Activated naive CD4-positive, alpha-beta T cell treated with anti-CD3 and anti-CD28 coated beads, Interleukin-2, amount 10 ng/mL, durations not matched to agents 7 days and 5 days (primary cell): Measurements from ENCODE around the gene SNX9.

Source experiments
- CTCF ChIA-PET: fragments of 350-600 bp; sonication (Branson Sonifier 250); formaldehyde crosslinking; loops from one replicate; lab custom pipeline; 2021; ENCODE audit warnings: antibody characterized with exemption; lab: Charles Lee
- DNase-seq: peaks from one replicate; pipeline ENCODE4 v3.0.0-alpha.2; 2020
- H3K27ac Mint-ChIP-seq: one replicate; pipeline ENCODE4 v1.8.0; 2021; ENCODE audit warnings: mild to moderate bottlenecking, moderate library complexity, mixed read lengths
- H3K27me3 Mint-ChIP-seq: one replicate; pipeline ENCODE4 v1.8.0; 2021; ENCODE audit warnings: mild to moderate bottlenecking, mixed read lengths
- H3K36me3 Mint-ChIP-seq: one replicate; pipeline ENCODE4 v1.8.0; 2021; ENCODE audit warnings: mixed read lengths
- H3K4me1 Mint-ChIP-seq: one replicate; pipeline ENCODE4 v1.8.0; 2021; ENCODE audit warnings: mixed read lengths
- H3K4me3 Mint-ChIP-seq: one replicate; pipeline ENCODE4 v1.8.0; 2021; ENCODE audit warnings: mild to moderate bottlenecking, moderate library complexity, mixed read lengths
- H3K9me3 Mint-ChIP-seq: one replicate; pipeline ENCODE4 v1.8.0; 2021; ENCODE audit warnings: mixed read lengths

Gene SNX9

DNA sequence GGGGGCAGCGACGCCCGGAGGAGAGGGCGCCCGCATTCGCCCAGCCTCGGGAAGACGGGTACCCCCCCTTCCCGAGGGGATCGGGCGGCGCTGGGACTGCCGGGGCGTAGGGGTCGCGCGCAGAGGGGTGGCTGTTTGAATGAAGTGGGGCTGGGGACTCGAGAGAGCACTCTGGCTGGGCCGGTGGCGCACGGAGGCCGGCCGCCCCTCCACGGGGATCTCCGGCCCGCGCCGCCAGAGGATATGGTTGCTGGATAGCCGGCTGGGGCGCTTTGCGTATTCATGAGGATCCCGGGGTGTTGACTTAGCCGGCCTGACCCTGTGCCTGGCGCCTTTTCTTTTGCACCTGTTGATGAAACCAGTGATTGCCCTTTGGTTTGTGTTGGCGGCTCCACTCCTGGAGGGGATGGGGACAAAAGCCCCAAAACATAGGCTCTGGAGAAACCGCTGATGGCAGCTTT, 159.1 kb downstream of the SNX9 start:
- peak; percentile 55 for DNase-seq
- peaks cover 67% of the 10 kb centered on the region for H3K4me1 Mint-ChIP-seq
- peaks cover 5% of the 10 kb centered on the region for H3K36me3 Mint-ChIP-seq

DNA sequence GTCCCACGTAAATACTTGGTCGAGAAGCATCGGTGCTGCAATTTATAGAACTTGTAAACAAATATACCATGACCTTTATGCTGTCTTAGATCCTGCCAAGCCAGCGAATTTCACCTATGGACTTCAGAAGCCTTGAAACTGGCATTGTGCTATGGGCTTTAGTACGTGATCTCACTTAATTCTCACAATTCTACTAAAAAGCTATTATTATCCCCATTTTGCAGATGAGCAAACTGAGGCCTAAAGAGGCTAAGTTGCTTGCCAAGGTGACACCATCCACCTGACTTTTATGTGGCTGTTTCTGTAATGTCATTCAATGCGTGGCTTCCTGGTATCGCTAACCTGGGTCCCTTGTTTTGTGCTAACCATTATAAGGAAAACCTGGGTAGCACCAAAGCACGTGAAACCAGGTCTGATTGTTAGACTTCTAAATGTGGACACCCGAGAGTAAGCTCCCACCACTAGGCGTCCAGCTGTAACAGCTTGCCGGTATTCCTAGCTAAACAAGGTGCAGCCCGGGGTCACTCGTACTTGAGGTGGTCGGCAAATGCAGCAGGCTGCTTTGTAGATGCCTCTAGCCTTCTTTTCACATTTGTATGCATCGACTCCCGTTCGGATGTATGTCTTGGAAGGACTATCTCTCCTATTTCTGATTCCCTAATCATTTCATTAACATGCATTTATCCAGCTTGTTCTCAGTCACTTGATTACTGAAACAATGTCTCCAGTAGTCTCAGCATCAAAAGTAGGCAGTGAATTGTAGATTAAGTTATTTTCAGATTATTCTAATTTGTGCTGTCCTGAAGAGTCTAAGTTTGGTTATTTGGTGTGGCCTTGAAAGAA, 159.7 kb downstream of the SNX9 start:
- H3K36me3 Mint-ChIP-seq: peaks cover 5% of the 10 kb centered on the region
- CTCF ChIA-PET: interaction anchor here (1.0 to 5.5 kb wide), 6 partner anchors 21 to 89 kb away, joined by 3 to 34 read pairs (median 5); no protein-coding TSS in a partner anchor
- peak overlapping the region; percentile 88 for H3K27ac Mint-ChIP-seq
- H3K27me3 Mint-ChIP-seq: peaks cover 33% of the 10 kb centered on the region
- H3K9me3 Mint-ChIP-seq: no peaks in the 10 kb centered on the region
- H3K4me1 Mint-ChIP-seq: peaks cover 67% of the 10 kb centered on the region
- peak overlapping the region; percentile 94 for H3K4me3 Mint-ChIP-seq
- peak; percentile 33 for DNase-seq

More for the DNA sequence above, 159.1 kb downstream of the SNX9 start:
- H3K4me3 Mint-ChIP-seq: peak overlapping the region; percentile 94
- no peaks in the 10 kb centered on the region for H3K9me3 Mint-ChIP-seq
- CTCF ChIA-PET: interaction anchor here (0.6 to 5.5 kb wide), 11 partner anchors 12 to 218 kb away, joined by 3 to 34 read pairs (median 4); no protein-coding TSS in a partner anchor
- peaks cover 39% of the 10 kb centered on the region for H3K27me3 Mint-ChIP-seq
- H3K27ac Mint-ChIP-seq: peak overlapping the region; percentile 88

DNA sequence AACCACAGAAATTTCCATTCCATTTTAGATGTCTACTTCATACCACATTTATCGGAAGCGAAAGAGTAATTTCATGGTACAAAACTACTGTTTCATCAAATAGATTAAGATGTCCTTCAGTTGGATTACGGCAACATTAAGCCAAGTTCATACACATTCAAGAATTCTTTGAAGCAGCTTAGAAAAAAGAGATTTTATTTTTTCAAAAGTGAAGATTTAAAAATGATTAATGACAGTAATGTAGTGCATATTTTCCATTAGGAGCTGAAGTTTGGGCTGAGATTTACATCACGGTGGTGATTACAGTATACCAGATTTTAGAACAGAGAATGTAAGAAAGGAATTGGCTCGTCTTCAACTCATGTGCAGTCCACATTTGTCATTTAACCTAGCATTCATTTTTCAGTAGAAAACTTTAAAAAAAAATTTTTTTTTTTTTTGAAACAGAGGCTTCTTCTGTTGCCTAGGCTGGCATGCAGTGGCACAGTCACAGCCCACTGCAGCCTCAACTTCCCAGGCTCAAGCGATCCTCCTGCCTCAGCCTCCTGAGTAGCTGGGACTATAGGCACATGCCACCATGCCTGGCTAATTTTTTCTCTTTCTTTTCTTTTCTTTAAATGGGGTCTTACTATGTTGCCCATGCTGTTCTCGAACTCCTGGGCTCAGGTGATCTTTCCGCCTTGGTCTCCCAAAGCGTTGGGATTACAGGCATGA, 160.5 kb downstream of the SNX9 start:
- Mint-ChIP-seq H3K27me3 (peaks cover 25% of the 10 kb centered on the region), H3K9me3 (no peaks in the 10 kb centered on the region), H3K4me1 (peaks cover 71% of the 10 kb centered on the region), H3K36me3 (peaks cover 7% of the 10 kb centered on the region), H3K27ac (peak overlapping the region; percentile 88), H3K4me3 (peak overlapping the region; percentile 94)
- DNase-seq: no peak
- CTCF ChIA-PET: interaction anchor here (2.1 to 5.5 kb wide), 4 partner anchors 37 to 88 kb away, joined by 5 to 34 read pairs (median 9); no protein-coding TSS in a partner anchor

DNA sequence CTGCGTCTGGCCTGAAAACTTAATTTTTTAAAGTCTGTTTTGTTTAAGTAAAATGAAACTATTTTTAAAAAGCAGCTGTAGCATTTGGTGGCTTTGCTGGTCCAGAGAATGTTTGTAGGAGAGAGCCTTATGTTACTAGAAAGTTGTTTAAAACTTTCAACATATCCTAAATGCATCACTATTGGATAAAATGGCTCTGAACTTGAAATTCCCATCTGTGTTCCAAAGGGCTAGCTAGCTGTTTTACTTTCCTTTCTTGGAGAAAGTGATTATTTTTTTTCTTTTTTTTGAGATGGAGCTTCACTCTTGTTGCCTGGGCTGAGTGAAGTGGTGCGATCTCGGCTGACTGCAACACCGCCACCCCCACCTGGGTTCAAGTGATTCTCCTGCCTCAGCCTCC, 161.1 kb downstream of the SNX9 start:
- DNase-seq: no peak
- H3K27me3 Mint-ChIP-seq: peaks cover 20% of the 10 kb centered on the region
- peak overlapping the region; percentile 58 for H3K27ac Mint-ChIP-seq
- peaks cover 74% of the 10 kb centered on the region for H3K4me1 Mint-ChIP-seq
- CTCF ChIA-PET: interaction anchor here (2.2 to 5.5 kb wide), 3 partner anchors 37 to 88 kb away, joined by 5 to 34 read pairs (median 13); no protein-coding TSS in a partner anchor
- H3K9me3 Mint-ChIP-seq: no peaks in the 10 kb centered on the region
- peak overlapping the region; percentile 60 for H3K4me3 Mint-ChIP-seq
- peaks cover 9% of the 10 kb centered on the region for H3K36me3 Mint-ChIP-seq

DNA sequence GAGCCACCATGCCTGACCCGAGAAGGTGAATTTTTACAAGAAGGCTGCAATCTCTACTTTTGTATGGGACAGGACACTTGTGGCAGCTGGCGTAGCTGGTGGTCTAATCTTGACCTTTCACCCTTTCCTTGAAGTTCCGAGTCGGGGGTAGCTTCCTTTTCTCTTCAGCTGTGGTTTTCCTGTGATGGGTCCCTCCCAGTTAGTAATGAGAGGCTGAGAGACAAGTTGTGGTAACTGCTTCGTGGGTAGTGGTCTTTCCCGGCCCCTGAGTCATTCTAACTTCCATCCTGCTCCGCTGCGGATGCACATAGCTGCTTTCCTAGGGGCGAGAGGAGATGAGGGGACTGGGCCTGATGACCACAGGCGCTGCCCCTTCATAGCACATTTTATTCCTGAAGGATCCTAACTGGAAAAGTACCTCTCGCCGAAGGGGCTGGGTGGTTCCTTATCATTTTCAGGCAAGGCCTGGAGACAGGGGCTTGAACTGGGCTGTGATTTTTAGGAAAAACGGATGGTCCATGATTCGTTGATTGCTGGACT, 161.7 kb downstream of the SNX9 start:
- H3K27me3 Mint-ChIP-seq: peaks cover 14% of the 10 kb centered on the region
- CTCF ChIA-PET: interaction anchor here (0.6 to 5.5 kb wide), 4 partner anchors 38 to 87 kb away, joined by 3 to 34 read pairs (median 9); no protein-coding TSS in a partner anchor
- peak overlapping the region; percentile 60 for H3K4me3 Mint-ChIP-seq
- no peaks in the 10 kb centered on the region for H3K9me3 Mint-ChIP-seq
- H3K27ac Mint-ChIP-seq: no peak overlapping the region
- H3K36me3 Mint-ChIP-seq: peaks cover 9% of the 10 kb centered on the region
- no peak for DNase-seq
- H3K4me1 Mint-ChIP-seq: peaks cover 74% of the 10 kb centered on the region

DNA sequence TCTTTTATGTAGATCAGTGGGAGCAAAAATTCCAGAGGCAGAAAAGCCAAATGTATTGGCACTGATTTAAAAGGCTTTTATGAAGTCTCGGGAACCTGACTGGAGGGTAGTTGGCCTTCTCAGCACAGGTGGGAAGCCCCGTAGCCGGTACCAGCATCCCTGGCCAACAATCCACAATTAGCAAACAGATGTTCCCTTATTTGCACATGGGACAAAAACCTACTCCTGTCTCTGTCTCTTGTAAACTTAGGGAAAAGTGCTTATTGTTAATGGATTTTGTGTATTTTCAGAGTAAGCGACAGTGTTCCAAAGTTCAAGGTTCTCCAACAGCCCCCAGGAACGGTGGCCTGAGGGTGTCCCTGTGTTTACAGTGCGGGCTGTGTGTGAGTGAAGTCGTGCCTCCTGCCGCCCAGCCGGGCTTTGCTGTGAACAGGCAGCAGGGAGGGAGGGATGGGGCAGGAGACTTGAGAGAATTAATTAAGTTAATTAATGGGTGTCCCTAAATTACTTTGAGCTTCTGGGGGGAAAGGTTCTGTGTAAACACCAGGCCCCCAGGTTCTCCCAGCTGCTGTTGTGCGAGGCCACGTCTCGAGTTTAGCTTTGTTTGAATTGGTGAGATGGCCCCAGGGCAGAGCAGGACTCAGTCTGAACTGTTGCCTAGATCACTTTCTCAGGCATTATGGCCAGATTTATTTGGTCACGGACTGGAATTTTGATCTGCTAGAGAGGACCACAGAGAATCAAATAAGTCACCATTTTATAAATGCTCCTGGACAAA, 162.5 kb downstream of the SNX9 start:
- no peak overlapping the region for H3K27ac Mint-ChIP-seq
- CTCF ChIA-PET: no interaction called here
- H3K9me3 Mint-ChIP-seq: no peaks in the 10 kb centered on the region
- peaks cover 74% of the 10 kb centered on the region for H3K4me1 Mint-ChIP-seq
- no peak overlapping the region for H3K4me3 Mint-ChIP-seq
- peaks cover 9% of the 10 kb centered on the region for H3K27me3 Mint-ChIP-seq
- peaks cover 10% of the 10 kb centered on the region for H3K36me3 Mint-ChIP-seq
- DNase-seq: no peak

DNA sequence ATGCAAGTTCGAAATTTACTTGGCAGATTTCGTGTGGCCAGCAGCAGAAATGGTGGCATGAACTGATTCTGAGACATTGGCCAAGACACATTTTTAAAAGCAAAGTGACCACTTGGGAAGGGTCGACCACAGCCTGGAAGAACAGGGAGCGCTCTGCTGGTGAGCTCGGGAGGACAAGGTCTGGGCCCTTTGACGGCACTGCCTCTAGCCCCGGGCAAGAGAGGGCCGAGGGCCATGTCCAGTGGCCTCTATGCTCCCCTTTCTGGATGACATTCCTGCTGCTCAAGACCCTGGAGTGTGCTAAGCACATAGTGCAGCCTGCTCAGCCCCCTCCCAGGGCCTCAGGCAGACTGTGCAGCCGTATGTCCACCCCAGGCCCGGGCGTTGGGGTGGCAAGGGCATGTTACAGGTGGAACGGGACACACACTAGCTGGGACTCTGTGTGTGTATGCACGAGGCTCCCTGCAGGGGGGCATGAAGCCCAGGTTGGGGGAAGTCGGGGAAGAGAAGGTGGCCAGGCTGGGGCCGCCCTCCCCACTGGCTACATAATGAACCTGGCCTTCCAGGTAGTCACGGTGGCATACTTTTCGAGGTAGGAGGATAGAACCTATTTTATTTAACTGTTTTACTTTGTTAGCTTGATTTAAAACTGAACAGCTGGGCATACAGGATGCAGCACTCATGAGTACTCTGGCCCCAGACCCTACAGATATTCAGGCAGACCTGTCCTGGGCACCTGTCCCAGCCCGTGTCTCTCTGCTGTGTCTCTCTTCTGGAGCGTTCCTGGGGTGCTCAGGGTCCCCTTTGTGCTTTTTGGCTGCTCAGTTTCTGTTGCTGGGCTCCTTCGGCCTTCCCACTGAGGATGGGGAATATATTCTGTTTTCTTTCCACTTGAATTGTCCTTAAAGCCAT, 165.0 kb downstream of the SNX9 start:
- CTCF ChIA-PET: interaction anchor here (3.6 kb wide), 1 partner anchor 38 kb away, joined by 14 read pairs; no protein-coding TSS in a partner anchor
- Mint-ChIP-seq H3K4me3 (no peak overlapping the region), H3K27me3 (no peaks in the 10 kb centered on the region), H3K4me1 (peaks cover 71% of the 10 kb centered on the region), H3K36me3 (peaks cover 18% of the 10 kb centered on the region), H3K27ac (no peak overlapping the region), H3K9me3 (no peaks in the 10 kb centered on the region)
- DNase-seq: no peak

DNA sequence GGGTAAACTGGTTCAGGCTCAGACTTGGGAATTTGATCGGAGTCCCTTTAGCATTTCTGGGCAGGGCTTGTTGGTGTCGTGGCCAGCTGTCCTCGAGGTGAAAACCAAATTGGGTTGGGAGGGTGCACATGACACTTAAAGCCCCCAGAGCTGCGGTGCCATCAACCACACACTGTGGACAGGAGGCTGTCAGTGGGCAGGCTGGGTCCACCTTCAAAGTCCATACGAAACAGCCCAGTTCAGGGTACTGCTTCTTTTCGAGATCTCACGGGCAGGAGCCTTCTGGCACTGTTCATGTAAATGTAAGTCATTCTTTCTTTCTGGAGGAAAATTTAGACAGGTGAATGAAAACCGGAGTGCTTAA, 165.6 kb downstream of the SNX9 start:
- peaks cover 15% of the 10 kb centered on the region for H3K36me3 Mint-ChIP-seq
- H3K4me3 Mint-ChIP-seq: no peak overlapping the region
- no peaks in the 10 kb centered on the region for H3K9me3 Mint-ChIP-seq
- CTCF ChIA-PET: interaction anchor here (3.6 kb wide), 1 partner anchor 37 kb away, joined by 14 read pairs; no protein-coding TSS in a partner anchor
- H3K27me3 Mint-ChIP-seq: no peaks in the 10 kb centered on the region
- no peak overlapping the region for H3K27ac Mint-ChIP-seq
- no peak for DNase-seq
- peaks cover 70% of the 10 kb centered on the region for H3K4me1 Mint-ChIP-seq

DNA sequence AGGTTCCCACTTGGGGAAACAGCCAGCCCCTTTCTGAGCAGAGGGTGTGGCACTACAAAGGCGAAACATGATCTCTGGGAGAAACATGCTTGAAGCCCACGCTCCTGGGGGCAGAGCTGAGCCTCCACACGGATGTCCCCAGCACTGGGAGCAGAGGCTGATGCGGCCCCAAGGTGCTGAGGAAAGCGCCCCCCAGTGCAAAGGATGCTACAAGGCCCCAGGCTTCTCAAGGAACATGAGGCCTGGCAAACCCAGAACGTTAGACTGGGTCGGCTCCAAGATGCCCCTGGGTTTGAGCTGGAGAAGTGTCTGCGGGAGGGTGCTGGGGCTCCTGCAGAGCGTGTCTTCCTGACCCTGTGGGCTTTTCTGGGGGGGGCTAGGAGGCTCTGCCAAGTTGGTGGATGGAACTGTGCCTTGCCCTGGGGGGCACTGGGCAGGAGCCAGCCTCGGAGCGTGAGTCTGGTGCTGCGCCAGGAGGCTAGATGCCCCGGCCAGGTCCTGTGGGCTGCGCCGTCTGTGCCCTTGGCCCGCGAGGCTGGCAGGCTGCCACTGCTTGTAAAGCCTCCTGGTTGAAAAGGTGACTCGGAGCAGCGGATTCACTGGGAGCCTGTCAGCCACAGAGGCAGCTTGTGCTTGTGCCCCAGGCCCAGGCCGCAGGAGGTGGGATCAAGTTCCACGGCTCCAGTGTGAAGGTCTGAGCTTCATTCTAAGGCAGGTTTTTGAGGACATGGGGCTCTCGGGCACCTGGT, 166.7 kb downstream of the SNX9 start:
- peak overlapping the region; percentile 88 for H3K27ac Mint-ChIP-seq
- no peaks in the 10 kb centered on the region for H3K9me3 Mint-ChIP-seq
- H3K4me1 Mint-ChIP-seq: peaks cover 68% of the 10 kb centered on the region
- H3K4me3 Mint-ChIP-seq: peak overlapping the region; percentile 65
- H3K27me3 Mint-ChIP-seq: no peaks in the 10 kb centered on the region
- H3K36me3 Mint-ChIP-seq: peaks cover 18% of the 10 kb centered on the region
- CTCF ChIA-PET: interaction anchor here (3.6 kb wide), 1 partner anchor 36 kb away, joined by 14 read pairs; no protein-coding TSS in a partner anchor
- DNase-seq: peak; percentile 31

DNA sequence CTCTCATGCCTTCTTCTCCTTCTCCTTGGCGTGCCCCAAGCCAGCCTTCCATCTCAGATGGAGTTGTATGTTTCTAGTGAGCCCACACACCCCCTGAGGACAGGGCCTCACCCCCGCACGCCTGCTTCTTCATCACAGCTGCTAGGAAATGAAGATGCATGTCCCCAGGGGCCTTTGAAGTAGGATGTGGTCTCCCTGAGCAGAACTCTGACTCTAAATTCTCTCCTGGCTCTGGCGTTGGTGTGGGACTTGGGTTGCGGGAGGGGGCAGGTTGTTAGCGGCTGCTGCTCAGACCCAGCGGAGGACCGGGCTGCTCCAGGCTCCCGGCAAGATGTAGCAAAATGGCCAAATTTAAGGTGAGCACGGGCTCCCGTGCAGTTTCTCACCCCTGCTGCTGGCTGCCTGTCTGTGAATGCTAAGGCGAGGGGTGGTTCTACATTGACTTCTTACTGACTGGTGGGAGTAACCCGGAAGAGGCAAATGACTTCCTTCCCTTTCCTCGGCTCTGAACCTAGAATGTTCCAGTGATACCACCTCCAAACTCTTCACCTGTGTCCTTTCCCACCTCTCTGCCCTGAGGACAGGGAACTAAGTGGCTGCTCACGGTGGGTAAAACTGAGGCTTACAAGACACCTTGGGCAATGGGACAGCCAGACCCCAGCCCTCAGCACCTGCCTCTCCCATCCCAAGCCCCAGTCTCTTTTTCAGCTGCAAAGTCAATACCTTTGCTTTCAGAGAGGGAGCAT, 167.4 kb downstream of the SNX9 start:
- peaks cover 20% of the 10 kb centered on the region for H3K36me3 Mint-ChIP-seq
- H3K4me3 Mint-ChIP-seq: peak overlapping the region; percentile 65
- peak overlapping the region; percentile 88 for H3K27ac Mint-ChIP-seq
- CTCF ChIA-PET: interaction anchor here (3.6 kb wide), 1 partner anchor 36 kb away, joined by 14 read pairs; no protein-coding TSS in a partner anchor
- H3K27me3 Mint-ChIP-seq: no peaks in the 10 kb centered on the region
- no peaks in the 10 kb centered on the region for H3K9me3 Mint-ChIP-seq
- H3K4me1 Mint-ChIP-seq: peaks cover 62% of the 10 kb centered on the region
- DNase-seq: peak; percentile 64

DNA sequence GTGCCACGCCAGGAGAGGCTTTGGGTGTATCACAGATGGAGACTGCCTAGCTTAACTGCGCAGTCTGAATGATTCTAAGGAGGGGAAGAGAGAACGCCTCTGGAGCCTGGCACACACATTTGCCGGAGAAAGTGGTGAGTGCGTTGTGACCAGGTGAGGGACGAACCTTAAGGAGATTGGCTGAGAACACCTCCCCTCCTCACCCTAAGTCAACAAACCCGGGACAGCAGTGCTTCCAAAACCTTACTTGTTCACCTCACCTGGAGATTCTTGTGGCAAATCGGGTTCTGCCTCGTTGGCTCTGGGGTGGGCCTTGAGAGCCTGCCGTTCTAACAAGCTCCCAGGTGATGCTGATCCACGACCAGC, 168.0 kb downstream of the SNX9 start:
- CTCF ChIA-PET: interaction anchor here (3.6 kb wide), 1 partner anchor 35 kb away, joined by 14 read pairs; no protein-coding TSS in a partner anchor
- Mint-ChIP-seq H3K9me3 (no peaks in the 10 kb centered on the region), H3K27me3 (no peaks in the 10 kb centered on the region), H3K4me1 (peaks cover 57% of the 10 kb centered on the region), H3K4me3 (no peak overlapping the region), H3K27ac (peak overlapping the region; percentile 66), H3K36me3 (peaks cover 23% of the 10 kb centered on the region)
- no peak for DNase-seq
